Activated CD4-positive, alpha-beta T cell treated with anti-CD3 and anti-CD28 coated beads, Interleukin-2, amount 50 U/mL, for 24 hours (primary cell): ENCODE results near the gene FNDC1.

Experiments used
- DNase-seq, 2 donors: peaks; one replicate each; pipeline ENCODE4 v3.0.0-alpha.2; 2020; ENCODE audit warnings: low read depth in 1 of 2, low spot score in 1 of 2

Gene FNDC1

DNA sequence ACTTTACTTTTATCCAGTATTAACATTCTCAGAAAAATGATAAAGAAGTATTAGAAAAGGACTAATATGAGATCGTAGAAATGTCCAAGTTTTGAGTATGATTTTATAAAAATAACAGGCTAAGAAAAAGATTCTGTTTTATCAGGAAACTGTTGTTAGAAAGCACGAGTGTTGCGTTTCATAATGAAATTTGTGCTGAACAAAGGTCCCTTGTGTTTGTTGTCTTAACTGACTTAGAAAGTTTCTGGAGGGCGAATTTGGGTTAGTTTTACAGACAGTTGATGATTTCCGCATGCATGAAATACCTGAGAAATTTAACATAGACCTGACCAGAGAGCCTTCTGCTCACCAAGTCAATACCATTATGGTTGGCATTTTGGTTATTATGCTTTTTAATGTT is 136.0 kb downstream of the FNDC1 start:
- no peak for DNase-seq

DNA sequence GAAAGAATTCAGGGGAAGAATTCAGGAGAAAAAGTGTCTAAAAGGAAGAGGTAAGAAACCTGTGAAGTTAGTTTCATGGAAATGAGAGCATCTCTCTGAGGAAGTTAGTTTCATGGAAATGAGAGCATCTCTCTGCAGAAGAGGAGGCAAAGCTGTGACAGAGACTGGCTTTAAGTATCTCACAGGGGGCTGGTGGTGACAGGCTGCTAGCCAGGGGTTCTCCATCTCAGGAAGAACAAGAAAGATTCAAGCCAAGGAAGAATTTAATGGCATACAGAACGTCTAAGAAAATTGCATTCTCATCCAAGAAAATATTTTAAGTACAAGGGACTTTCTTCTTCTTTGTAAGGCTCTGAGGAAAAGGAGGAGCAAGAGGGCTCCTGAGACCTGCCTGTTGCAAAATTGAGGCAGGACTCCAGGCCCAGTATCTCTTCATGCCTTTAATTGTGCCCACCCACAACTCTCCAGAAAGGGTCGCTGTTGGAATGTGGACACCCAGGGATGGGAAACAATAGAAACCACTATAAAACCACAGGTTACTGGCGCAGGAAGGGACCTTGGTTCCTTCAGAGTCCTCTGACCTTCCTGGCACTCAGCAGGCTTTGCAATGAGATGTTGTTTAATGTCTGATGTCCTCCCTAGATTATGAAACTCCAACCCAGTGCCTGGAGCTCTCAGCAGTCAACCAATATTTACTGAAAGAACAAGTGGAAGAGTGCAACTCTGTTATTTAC is 136.8 kb downstream of the FNDC1 start:
- DNase-seq = no peak

DNA sequence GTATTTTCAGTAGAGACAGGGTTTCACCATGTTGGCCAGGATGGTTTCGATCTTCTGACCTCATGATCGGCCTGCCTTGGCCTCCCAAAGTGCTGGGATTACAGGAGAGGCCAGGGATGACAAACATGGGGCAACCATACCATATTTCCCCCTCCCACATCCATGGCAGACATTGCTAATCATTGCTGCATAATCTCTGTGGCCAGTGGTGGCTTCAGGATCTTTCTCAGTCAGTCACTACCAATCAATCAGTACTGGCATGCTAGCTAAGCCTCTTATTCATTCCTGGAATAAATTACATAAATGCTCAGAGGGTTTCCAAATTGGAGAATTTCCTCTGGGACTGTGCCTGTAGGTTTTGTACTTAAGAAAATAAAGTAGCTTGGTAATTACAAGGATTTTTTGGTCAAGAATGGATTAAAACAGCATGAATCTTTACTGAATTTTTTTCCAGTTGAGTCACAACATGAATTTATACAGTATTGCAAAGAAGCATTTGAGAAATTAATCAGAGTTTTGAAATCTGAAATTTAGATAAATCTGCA is 138.1 kb downstream of the FNDC1 start:
- DNase-seq = no peak

DNA sequence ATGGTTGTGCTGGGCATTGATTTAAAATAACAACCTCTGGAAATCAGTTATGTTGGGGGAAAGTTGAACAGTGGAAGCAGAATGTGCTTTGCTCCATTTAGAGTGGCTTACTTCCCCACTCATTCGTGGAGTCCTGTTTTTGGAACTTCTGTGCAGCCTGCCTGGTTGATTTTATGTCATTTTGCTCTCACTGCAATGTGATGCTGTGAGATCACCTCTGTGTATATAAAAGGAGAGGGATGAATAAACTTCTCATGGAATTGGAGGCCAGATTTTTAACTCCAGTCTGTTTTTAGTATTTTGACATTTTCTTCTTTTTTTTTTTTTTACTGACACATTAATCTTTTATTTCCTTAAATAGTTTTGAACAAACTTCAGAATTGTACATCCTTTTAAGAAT is 139.0 kb downstream of the FNDC1 start:
- DNase-seq = no peak

DNA sequence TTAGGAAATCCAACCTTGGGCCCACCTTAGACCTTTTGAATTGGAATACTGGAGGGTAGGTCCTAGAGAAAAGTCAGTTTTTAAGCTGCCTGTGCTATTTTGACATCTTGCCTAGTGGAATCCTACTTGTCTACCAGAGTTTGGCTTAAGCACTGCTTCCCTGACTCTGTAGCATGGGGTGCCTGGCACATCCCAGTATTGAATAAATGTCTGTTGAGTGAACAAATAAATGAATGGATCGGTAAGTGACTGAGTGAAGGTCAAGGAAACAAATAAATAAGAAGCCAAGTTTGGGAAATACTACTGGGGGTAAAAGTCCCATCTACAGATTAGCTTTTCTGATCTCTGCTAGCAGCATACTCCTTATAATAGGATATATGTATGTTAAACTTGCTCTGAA is 140.5 kb downstream of the FNDC1 start:
- no peak for DNase-seq

DNA sequence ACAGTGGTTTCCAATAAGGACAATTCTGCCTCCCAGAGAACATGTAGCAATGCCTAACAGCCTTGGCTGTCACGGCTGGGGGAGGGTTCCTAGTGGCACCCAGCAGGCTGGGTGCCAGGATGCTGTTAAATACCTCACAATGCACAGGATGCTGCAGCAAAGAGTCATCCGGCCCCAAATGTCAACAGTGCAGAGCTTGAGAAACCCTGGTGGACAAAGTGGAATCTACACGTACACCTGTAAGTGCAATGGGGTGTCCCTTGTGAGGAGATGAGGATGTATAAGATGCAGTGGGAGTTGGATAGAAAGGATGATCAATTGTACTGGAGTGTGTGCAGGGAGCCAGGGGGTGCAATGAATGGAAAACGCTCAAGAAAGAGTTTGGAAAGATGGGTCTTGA is 142.4 kb downstream of the FNDC1 start:
- DNase-seq = no peak

DNA sequence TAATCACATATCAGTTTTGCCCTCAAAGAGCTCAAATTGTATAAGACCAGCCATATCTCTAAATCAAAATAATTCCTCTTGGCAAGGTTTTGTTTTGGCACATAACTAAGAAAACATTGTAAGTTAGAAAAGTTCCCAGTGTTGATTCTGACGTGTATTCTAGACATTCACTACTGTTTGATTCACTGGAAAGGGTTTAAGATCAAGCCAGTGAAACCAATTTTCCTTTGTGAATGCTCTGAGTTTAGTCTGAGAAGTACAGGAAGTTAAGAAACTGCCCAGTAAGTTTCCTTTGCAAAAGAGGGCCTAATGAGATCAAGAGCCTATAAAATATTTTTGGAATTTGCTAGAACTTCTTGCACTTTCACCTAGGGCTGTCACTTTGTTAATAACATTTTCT is 143.0 kb downstream of the FNDC1 start:
- DNase-seq = no peak

DNA sequence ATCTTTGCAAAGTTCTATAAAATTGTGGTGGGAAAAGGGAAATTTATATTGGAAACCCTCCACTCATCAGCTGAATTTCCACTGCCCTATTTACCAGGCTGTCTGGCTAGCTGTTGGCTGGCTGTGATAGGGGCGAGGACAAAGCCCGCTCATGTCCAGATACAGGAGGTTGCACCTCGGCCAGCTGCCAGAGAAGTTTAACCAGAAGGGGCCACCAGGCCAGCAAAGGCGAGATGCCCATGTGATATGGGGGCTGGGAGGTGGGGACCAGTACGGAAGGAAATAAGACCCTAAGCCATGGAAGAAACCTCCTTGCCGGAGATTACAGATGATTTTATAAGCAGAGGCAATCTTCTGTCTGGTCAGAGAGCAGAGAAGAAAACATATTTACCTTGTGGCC is 143.8 kb downstream of the FNDC1 start:
- no peak for DNase-seq

DNA sequence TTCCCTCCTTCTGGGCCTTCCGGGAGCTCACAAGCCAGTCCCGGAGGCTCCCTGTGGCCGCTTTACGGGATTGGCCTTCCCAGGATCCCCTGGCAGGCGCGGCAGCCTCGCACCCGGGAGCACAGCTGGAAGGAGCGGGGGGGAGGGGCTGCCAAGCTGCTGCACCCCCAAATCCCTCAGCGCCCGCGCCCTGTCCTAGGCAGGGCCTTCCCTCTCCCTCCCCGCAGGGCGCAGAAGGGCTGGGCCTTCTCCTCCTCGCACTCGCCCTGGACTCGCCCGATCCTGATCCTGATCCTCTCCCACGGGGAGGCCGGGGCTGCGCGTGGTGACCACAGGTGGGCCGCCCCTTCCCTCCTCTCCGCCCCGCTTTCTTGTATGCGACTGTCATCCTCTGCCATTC is 146.4 kb downstream of the FNDC1 start:
- DNase-seq = no peak

DNA sequence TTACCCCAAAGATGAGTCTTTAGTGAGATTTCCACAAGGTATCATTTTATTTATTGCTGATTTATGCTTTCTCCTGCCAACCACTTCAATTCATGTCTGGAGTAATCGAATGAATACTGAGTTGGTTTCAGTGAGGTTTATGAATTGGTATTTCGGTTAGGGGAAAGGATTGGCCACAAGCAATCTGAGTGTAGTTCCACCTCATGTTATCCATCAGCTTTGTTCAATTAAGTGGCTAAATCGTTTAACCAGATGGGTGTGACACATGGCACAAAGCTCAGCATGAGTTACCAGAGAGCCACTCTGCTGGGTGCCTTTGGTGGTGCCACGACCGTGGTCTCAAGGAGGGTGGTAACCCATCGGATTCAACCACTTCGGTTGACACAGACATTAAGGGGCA is 148.2 kb downstream of the FNDC1 start:
- no peak for DNase-seq

DNA sequence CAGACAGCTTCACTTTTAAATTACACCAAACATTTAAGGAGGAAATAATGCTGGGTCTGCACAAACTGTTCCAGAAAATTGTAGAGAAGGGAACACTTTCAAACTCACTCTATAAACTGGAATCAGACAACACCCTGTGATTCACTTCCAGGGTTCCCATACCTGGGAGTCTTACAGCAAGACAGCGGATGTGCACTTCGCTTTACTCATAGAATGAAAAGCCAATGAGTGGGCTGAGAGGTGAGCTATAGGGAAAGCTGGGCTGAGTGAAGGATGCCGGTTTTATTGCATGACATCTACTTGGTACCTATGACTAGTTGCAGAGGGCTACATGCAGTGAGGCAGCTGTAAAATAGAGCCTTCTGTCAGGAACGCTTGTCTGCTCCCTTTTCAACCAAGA is 152.1 kb downstream of the FNDC1 start:
- DNase-seq = no peak
